GM19099 (cell line): ENCODE data around the gene NACC2.

Experiments
- POLR2A ChIP-seq: IDR thresholded peaks from 3 replicates; pipeline ENCODE4 v1.6.1; 2011; ENCODE audit warnings: low read depth; ENCODE audit not compliant: insufficient read length; ENCODE audit errors: extremely low read depth

Gene NACC2

GRCh38 chr9:136052991-136053756 is 41.9 kb downstream of the NACC2 start:
- TF ChIP-seq POLR2A, result no peak

GRCh38 chr9:136052472-136052880 is 42.6 kb downstream of the NACC2 start:
- no peak for TF ChIP-seq POLR2A

- TF ChIP-seq POLR2A, result no peak
Observed at GRCh38 chr9:136051837-136052471, 43.1 kb downstream of the NACC2 start.

DNA sequence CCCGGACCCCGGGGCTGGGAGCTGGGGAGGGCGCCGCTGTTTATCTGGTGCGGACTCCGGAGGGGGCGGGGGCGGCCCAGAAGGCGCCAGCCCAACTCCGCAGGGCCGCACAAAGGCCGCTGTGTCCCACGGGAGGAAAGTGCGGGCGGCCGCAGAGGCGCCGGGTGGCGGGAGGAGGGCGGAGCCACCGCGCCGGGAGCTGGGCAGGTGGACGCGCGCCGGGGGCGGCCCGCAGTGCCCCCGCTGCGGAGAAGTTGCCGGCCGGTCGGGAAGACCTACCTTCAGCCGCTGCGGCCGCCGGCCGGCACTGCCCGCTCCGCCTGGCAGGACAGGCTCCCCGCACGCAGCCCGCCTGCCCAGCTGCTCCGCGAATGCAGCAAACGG is 43.6 kb downstream of the NACC2 start:
- no peak for TF ChIP-seq POLR2A

- no peak for TF ChIP-seq POLR2A
Observed at GRCh38 chr9:136050701-136051452, 44.2 kb downstream of the NACC2 start.

- no peak for TF ChIP-seq POLR2A
Observed at GRCh38 chr9:136050266-136050700, 44.8 kb downstream of the NACC2 start.

GRCh38 chr9:136049491-136050265 is 45.4 kb downstream of the NACC2 start:
- no peak for TF ChIP-seq POLR2A

DNA sequence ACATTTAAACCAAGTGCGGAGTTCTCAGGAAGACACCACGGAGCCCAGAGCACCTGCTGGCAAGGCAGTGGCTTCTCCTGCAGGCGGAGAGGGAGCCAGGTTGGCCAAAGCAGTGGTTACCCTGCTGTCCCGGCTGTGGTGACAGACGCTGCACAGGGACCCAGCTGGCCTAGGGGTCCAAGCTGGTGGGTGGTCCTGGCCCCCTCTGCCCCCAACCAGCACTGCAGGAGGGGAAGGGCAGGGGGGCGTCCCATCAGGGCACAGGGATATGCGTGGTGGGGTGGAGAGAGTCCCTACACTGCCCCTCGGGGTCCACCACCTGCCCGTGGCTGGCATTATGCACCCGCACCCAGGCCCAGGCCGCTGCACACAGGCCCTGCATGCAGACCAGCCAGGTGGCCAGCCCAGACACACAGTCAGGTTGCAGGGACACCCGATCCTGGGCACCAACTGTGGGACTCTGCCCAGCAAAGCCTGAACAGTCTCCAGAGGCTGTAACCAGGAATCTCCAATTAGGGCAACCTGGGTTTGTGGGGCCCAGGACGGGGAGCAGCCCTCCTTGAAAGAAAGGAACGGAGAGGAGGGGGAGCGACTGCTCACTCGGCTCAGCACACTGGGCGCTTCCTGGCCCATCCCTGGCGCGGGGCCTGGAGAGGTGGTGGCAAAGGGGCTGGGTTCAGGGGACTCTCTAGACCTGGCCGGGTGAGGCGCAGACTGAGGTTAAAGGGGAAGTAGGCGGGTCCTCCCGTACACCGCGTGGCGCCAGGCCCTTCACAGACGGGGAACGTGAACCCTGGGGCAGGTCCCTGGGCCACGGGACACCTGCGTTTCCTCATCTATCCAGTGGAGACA is 46.3 kb downstream of the NACC2 start:
- TF ChIP-seq POLR2A, result no peak

DNA sequence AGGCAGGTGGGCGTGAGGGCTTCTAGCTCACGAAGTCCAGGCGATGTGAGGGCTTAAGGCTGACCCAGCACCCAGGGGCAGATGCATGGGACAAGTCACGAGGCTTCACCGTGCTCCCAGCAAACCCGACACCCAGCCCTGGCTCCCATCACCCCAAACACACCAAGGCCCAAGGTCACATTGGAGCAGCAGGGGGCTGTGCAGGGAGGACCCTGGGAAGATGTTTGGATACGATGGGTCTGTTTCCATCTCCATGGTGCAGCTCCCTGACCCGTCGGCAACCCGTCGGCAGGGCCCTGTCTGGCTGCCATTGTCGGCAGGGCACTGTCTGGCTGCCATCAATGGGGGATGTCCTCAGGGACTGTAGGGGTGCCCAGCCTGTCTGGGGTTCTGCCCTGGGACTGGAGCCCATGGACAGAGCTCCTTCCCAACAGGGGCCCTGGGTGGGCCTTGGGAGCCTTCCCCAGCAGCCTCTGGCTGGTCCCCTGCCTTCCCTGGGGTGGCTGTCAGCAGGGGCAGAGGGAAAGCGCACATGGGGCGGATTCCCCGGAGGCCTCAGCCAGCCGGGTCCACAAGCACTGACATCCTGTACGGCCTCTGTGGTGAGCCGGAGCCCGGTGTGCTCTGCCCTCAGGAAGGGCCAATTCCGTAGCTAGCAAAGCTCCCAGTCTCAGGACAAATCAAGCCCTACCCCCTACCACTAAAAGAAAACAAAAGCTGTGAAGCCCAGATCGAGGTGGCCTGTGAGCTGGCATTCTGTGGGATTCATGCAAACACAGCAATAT is 47.1 kb downstream of the NACC2 start:
- no peak for TF ChIP-seq POLR2A

- TF ChIP-seq POLR2A, result no peak
Observed at GRCh38 chr9:136047076-136047774, 47.9 kb downstream of the NACC2 start.

GRCh38 chr9:136046554-136046920 is 48.6 kb downstream of the NACC2 start:
- no peak for TF ChIP-seq POLR2A

GRCh38 chr9:136045595-136046553 is 49.2 kb downstream of the NACC2 start:
- TF ChIP-seq POLR2A, result no peak
